Peyer's patch (tissue), 4 donors: Measurements from ENCODE around the gene ERC2.

ENCODE experiments used
- POLR2A ChIP-seq, 2 donors: fragments of 450-650 bp; IDR thresholded peaks; one replicate each; pipeline ENCODE4 v1.5.1; 2017; ENCODE audit warnings: antibody characterized with exemption in 2 of 2, mild to moderate bottlenecking in 2 of 2, moderate library complexity in 2 of 2
- TF ChIP-seq, protein P1 (sequence below), 6 experiments: fragments of 450-650 bp in 4 of 6; fragments of 200-600 bp in 2 of 6; sonication (generic) in 1 of 6; IDR thresholded peaks; one replicate each; pipeline ENCODE4 v1.5.1; 2017 to 2019; ENCODE audit warnings: antibody characterized with exemption in 6 of 6, mild to moderate bottlenecking in 3 of 6, moderate library complexity in 1 of 6

DNA sequence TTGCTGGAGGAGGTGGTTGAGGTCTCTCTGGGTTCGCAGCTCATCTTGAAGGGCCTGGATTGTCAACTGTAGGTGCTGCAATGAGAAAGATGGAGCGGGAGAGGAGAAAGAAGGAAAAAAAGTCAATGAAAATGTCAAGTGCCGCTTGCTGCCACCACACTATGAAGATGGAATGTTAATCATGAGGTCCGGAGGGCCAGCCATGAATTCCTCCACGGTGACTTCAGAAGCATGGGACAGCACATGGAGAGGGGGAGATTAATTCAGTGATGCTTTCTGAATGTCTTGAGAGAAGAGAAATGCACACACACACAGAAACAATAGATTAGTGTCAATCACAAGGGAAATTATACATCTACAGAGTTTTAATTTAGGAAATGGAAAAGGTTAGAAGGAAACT, 171.9 kb downstream of the ERC2 start:
- TF ChIP-seq, protein P1, sequence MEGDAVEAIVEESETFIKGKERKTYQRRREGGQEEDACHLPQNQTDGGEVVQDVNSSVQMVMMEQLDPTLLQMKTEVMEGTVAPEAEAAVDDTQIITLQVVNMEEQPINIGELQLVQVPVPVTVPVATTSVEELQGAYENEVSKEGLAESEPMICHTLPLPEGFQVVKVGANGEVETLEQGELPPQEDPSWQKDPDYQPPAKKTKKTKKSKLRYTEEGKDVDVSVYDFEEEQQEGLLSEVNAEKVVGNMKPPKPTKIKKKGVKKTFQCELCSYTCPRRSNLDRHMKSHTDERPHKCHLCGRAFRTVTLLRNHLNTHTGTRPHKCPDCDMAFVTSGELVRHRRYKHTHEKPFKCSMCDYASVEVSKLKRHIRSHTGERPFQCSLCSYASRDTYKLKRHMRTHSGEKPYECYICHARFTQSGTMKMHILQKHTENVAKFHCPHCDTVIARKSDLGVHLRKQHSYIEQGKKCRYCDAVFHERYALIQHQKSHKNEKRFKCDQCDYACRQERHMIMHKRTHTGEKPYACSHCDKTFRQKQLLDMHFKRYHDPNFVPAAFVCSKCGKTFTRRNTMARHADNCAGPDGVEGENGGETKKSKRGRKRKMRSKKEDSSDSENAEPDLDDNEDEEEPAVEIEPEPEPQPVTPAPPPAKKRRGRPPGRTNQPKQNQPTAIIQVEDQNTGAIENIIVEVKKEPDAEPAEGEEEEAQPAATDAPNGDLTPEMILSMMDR (IDR thresholded peaks at IDR 0.05) = no peak
- no peak for TF ChIP-seq POLR2A (IDR thresholded peaks at IDR 0.05)
